Suprapubic skin (tissue), 4 donors: Measurements from ENCODE around the gene SLC66A2. TPM values are rescaled to one million over a fixed set of nuclear protein-coding genes. Genes with fewer than 3 reads are reported as not detected.
A peak's percentile ranks its signal among the peaks of the same experiment; 100 is the strongest.

Source experiments
- DNase-seq, 2 donors: peaks; one replicate each; pipeline ENCODE4 v3.0.0-alpha.2; 2019; ENCODE audit warnings: low spot score in 2 of 2
- H3K27ac ChIP-seq: fragments of 200-600 bp; sonication (generic); one replicate; pipeline ENCODE4 v1.5.1; 2019
- H3K27me3 ChIP-seq: fragments of 200-600 bp; sonication (generic); one replicate; pipeline ENCODE4 v1.5.1; 2019
- H3K36me3 ChIP-seq: fragments of 200-600 bp; sonication (generic); one replicate; pipeline ENCODE4 v1.5.1; 2019
- H3K4me1 ChIP-seq: fragments of 200-600 bp; sonication (generic); one replicate; pipeline ENCODE4 v1.5.1; 2019
- H3K4me3 ChIP-seq: fragments of 200-600 bp; sonication (generic); one replicate; pipeline ENCODE4 v1.5.1; 2019; ENCODE audit warnings: mild to moderate bottlenecking
- H3K9me3 ChIP-seq: fragments of 200-600 bp; sonication (generic); one replicate; pipeline ENCODE4 v1.5.1; 2019
- EP300 ChIP-seq: sonication (generic); formaldehyde crosslinking; IDR thresholded peaks from one replicate; pipeline ENCODE4 v1.6.1; 2017; ENCODE audit warnings: antibody characterized with exemption
- POLR2A ChIP-seq, 2 donors: fragments of 450-650 bp; IDR thresholded peaks; one replicate each; pipeline ENCODE4 v1.6.1; 2017; ENCODE audit warnings: antibody characterized with exemption in 2 of 2, mild to moderate bottlenecking in 2 of 2, moderate library complexity in 2 of 2
- POLR2AphosphoS5 ChIP-seq, 3 donors: sonication (generic); formaldehyde crosslinking; IDR thresholded peaks; one replicate each; pipeline ENCODE4 v1.6.1; 2017; ENCODE audit warnings: antibody characterized with exemption in 3 of 3
- WGBS: methylation state at CpG from one replicate; pipeline ENCODE4 v1.1.5; 2018; 5-methylcytosine and 5-hydroxymethylcytosine counted together
- total RNA-seq, 4 donors: library from RNA; depleted of rRNA; stranded (reverse); fragments of >200 nt; gene quantifications; one replicate each; pipeline ENCODE4 v1.1.0, GENCODE V29; 2016
- TF ChIP-seq, protein P1 (sequence below), 2 donors: fragments of 200-600 bp in 1 of 2; fragments of 450-650 bp in 1 of 2; sonication (generic) in 1 of 2; IDR thresholded peaks; one replicate each; pipeline ENCODE4 v1.5.1; 2016 to 2019; ENCODE audit warnings: antibody characterized with exemption in 2 of 2, mild to moderate bottlenecking in 1 of 2, moderate library complexity in 1 of 2

The SLC66A2 gene
- total RNA-seq, 4 donors from 2014 or later = 53.4 to 84.7 (median 79.3) TPM

- Histone ChIP-seq H3K4me1 (peaks cover 18% of the 10 kb centered on the region), H3K4me3 (no peak overlapping the region), H3K9me3 (no peaks in the 10 kb centered on the region), H3K27me3 (no peaks in the 10 kb centered on the region), H3K36me3 (peaks cover 40% of the 10 kb centered on the region), H3K27ac (peak overlapping the region; percentile 14)
- TF ChIP-seq POLR2A (IDR thresholded peaks at IDR 0.05) (no peak), POLR2AphosphoS5 (IDR thresholded peaks at IDR 0.05) (no peak), EP300 (no peak)
- TF ChIP-seq, protein P1, sequence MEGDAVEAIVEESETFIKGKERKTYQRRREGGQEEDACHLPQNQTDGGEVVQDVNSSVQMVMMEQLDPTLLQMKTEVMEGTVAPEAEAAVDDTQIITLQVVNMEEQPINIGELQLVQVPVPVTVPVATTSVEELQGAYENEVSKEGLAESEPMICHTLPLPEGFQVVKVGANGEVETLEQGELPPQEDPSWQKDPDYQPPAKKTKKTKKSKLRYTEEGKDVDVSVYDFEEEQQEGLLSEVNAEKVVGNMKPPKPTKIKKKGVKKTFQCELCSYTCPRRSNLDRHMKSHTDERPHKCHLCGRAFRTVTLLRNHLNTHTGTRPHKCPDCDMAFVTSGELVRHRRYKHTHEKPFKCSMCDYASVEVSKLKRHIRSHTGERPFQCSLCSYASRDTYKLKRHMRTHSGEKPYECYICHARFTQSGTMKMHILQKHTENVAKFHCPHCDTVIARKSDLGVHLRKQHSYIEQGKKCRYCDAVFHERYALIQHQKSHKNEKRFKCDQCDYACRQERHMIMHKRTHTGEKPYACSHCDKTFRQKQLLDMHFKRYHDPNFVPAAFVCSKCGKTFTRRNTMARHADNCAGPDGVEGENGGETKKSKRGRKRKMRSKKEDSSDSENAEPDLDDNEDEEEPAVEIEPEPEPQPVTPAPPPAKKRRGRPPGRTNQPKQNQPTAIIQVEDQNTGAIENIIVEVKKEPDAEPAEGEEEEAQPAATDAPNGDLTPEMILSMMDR (IDR thresholded peaks at IDR 0.05) = no peak
- DNase-seq = peak; percentile 63 to 76
- 78% methylated on average over 26 of the region's 29 CpGs for WGBS
These were observed 39.8 kb downstream of the SLC66A2 start for GRCh38 chr18:79911344-79912270.

DNA sequence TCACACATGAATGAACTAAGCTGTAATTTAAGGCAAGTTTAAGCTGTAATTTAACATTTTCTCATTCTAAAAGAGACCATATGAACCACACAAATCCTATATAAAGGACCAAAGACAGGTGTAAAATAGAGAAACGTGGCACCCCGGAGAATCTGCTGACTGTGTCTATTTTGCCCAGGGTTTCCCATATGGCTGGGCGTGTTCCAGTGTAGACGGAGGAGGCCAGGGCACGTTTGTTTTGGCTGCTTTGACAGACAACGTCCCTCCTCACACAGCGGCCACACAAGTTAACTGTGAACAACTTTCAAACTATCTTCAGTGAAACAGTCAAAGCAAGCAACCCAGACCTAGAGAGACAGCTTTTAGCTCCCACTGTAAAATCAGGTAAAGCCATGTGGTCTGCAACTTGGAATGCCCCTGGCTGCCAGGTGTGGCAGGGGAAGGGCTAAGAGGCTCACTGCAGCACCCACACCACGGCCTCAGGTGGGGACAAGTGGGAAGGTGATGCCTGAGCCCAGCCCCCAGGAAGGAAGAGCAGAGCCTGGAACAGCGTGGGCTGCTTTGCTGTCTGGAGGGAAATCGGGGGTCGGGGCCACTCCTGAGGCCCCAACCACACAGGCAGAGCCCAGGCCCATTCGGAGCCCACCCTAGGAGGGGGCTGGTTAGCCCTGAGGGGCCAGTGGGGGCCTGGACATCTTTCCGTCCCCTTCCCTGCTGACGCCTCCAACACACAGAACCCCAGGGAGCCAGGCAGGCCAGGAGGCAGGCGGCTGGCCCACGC, 40.7 kb downstream of the SLC66A2 start:
- Histone ChIP-seq H3K4me3 (no peak overlapping the region), H3K4me1 (peaks cover 18% of the 10 kb centered on the region), H3K9me3 (no peaks in the 10 kb centered on the region), H3K27ac (no peak overlapping the region), H3K27me3 (no peaks in the 10 kb centered on the region), H3K36me3 (peaks cover 32% of the 10 kb centered on the region)
- no peak for DNase-seq
- WGBS = 77% methylated on average over 13 of the region's 16 CpGs
- no peak for TF ChIP-seq POLR2A (IDR thresholded peaks at IDR 0.05)
- TF ChIP-seq, protein P1 (IDR thresholded peaks at IDR 0.05) = no peak
- no peak for TF ChIP-seq POLR2AphosphoS5 (IDR thresholded peaks at IDR 0.05)
- no peak for TF ChIP-seq EP300

DNA sequence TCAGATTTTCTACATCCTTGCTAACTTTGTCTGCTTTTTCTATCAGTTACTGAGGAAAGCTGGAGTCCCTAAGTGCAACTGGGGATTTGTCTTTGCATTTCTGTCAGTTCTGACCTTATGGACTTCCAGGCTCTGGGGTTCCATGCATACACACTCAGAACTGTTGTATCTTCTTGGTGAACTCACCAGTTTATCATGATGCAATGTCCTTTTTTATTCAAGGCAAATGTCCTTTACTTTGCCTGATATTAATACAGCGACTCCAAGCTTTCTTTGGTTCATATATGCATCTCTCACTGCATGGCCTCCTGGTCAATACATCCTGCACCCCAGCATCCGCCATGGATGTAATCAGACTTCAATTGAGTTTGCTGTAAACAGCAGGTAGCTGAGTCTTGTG, 44.7 kb downstream of the SLC66A2 start:
- WGBS = 96% methylated on average over 2 of the region's 2 CpGs
- peaks cover 45% of the 10 kb centered on the region for H3K36me3 ChIP-seq
- no peaks in the 10 kb centered on the region for H3K27me3 ChIP-seq
- peaks cover 4% of the 10 kb centered on the region for H3K9me3 ChIP-seq
- H3K4me3 ChIP-seq = no peak overlapping the region
- TF ChIP-seq POLR2A (IDR thresholded peaks at IDR 0.05) = no peak
- no peak for TF ChIP-seq EP300
- no peak for TF ChIP-seq POLR2AphosphoS5 (IDR thresholded peaks at IDR 0.05)
- TF ChIP-seq, protein P1 (IDR thresholded peaks at IDR 0.05) = no peak
- no peak for DNase-seq
- peaks cover 23% of the 10 kb centered on the region for H3K4me1 ChIP-seq
- no peak overlapping the region for H3K27ac ChIP-seq

- WGBS = 72% methylated on average over 1 of the region's 1 CpG
- DNase-seq = no peak
- no peak for TF ChIP-seq POLR2A (IDR thresholded peaks at IDR 0.05)
- TF ChIP-seq EP300 = no peak
- no peak for TF ChIP-seq POLR2AphosphoS5 (IDR thresholded peaks at IDR 0.05)
- TF ChIP-seq, protein P1 (IDR thresholded peaks at IDR 0.05) = no peak
- H3K4me1 ChIP-seq = peaks cover 16% of the 10 kb centered on the region
- peaks cover 41% of the 10 kb centered on the region for H3K36me3 ChIP-seq
- H3K9me3 ChIP-seq = peaks cover 4% of the 10 kb centered on the region
- H3K27ac ChIP-seq = no peak overlapping the region
- H3K4me3 ChIP-seq = no peak overlapping the region
- H3K27me3 ChIP-seq = no peaks in the 10 kb centered on the region
These were observed 45.5 kb downstream of the SLC66A2 start for GRCh38 chr18:79905993-79906392.

DNA sequence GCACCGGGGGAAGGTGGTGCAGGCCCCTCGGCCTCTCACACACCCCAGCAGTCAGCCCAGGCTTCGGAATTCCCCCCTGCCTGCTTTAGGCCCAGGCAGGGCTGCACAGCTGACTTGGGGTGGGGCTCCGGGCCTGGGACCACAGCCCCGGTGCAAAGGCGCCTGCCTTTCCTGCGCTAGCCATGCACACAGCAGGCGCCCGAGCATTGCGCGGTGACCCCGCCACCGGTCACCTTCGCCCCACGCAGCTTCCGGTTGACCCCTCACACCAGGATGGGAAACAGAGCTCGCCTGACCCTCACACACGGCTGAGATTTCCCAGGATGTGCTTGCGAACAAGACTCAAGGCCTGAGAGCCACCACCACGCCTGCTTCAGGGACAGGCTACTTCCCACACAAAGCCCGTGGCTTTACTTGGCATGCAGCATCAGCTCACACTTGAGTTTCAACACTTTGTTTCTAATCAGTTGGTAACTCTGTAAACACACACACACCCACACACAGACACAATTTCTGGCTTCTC, 46.0 kb downstream of the SLC66A2 start:
- TF ChIP-seq EP300 (no peak), POLR2AphosphoS5 (IDR thresholded peaks at IDR 0.05) (no peak), POLR2A (IDR thresholded peaks at IDR 0.05) (no peak)
- TF ChIP-seq, protein P1 (IDR thresholded peaks at IDR 0.05) = no peak
- H3K27ac ChIP-seq = no peak overlapping the region
- peaks cover 4% of the 10 kb centered on the region for H3K9me3 ChIP-seq
- peaks cover 13% of the 10 kb centered on the region for H3K4me1 ChIP-seq
- peaks cover 40% of the 10 kb centered on the region for H3K36me3 ChIP-seq
- peak; percentile 40 to 77 for DNase-seq
- no peak overlapping the region for H3K4me3 ChIP-seq
- WGBS = 91% methylated on average over 21 of the region's 21 CpGs
- no peaks in the 10 kb centered on the region for H3K27me3 ChIP-seq
